ENCODE measurements around the gene MEGF11.

MEGF11 gene

GRCh38 chr15:65958835-65959234, 294.7 kb downstream of the MEGF11 start:
- Histone ChIP-seq H4K20me1 (ENCODE audit: insufficient read depth, low read length) (no peaks in the 10 kb centered on the region), H3K36me3 (ENCODE audit: insufficient read depth, low read length) (no peaks in the 10 kb centered on the region), H3F3A (ENCODE audit: insufficient read depth, low read length) (no peaks in the 10 kb centered on the region), H2AFZ (ENCODE audit: low read length) (no peak overlapping the region), H3K27ac (ENCODE audit: low read depth, low read length, poor library complexity, severe bottlenecking) (no peak overlapping the region), H3K9me2 (ENCODE audit: low read depth, low read length) (no peaks in the 10 kb centered on the region), H3K9ac (ENCODE audit: low read length) (no peak overlapping the region), H3K79me2 (ENCODE audit: insufficient read depth, low read length) (no peaks in the 10 kb centered on the region), H3K4me3 (ENCODE audit: low read depth, low read length, poor library complexity, severe bottlenecking) (no peak overlapping the region), H3K4me1 (ENCODE audit: insufficient read depth, low read length, severe bottlenecking) (peaks cover 26% of the 10 kb centered on the region), H3K4me2 (ENCODE audit: low read length) (no peak overlapping the region), H3K9me3 (ENCODE audit: low read length) (no peaks in the 10 kb centered on the region), H3K27me3 (ENCODE audit: insufficient read depth, low read length) (no peaks in the 10 kb centered on the region)
- TF ChIP-seq, protein P1, sequence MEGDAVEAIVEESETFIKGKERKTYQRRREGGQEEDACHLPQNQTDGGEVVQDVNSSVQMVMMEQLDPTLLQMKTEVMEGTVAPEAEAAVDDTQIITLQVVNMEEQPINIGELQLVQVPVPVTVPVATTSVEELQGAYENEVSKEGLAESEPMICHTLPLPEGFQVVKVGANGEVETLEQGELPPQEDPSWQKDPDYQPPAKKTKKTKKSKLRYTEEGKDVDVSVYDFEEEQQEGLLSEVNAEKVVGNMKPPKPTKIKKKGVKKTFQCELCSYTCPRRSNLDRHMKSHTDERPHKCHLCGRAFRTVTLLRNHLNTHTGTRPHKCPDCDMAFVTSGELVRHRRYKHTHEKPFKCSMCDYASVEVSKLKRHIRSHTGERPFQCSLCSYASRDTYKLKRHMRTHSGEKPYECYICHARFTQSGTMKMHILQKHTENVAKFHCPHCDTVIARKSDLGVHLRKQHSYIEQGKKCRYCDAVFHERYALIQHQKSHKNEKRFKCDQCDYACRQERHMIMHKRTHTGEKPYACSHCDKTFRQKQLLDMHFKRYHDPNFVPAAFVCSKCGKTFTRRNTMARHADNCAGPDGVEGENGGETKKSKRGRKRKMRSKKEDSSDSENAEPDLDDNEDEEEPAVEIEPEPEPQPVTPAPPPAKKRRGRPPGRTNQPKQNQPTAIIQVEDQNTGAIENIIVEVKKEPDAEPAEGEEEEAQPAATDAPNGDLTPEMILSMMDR (IDR thresholded peaks at IDR 0.05; ENCODE audit: low read length) = no peak
- TF ChIP-seq EZH2 (IDR thresholded peaks at IDR 0.05; ENCODE audit: borderline replicate concordance, low read length) = no peak

GRCh38 chr15:65957451-65957850, 296.1 kb downstream of the MEGF11 start:
- no peaks in the 10 kb centered on the region for H3K27me3 ChIP-seq (ENCODE audit: insufficient read depth, low read length)
- no peaks in the 10 kb centered on the region for H3K79me2 ChIP-seq (ENCODE audit: insufficient read depth, low read length)
- H3K9me2 ChIP-seq (ENCODE audit: low read depth, low read length) = no peaks in the 10 kb centered on the region
- no peaks in the 10 kb centered on the region for H3F3A ChIP-seq (ENCODE audit: insufficient read depth, low read length)
- no peaks in the 10 kb centered on the region for H4K20me1 ChIP-seq (ENCODE audit: insufficient read depth, low read length)
- no peak overlapping the region for H2AFZ ChIP-seq (ENCODE audit: low read length)
- no peak overlapping the region for H3K27ac ChIP-seq (ENCODE audit: low read depth, low read length, poor library complexity, severe bottlenecking)
- TF ChIP-seq, protein P1 (IDR thresholded peaks at IDR 0.05; ENCODE audit: low read length) = no peak
- TF ChIP-seq EZH2 (IDR thresholded peaks at IDR 0.05; ENCODE audit: borderline replicate concordance, low read length) = no peak
- no peak overlapping the region for H3K4me3 ChIP-seq (ENCODE audit: low read depth, low read length, poor library complexity, severe bottlenecking)
- no peak overlapping the region for H3K9ac ChIP-seq (ENCODE audit: low read length)
- no peaks in the 10 kb centered on the region for H3K36me3 ChIP-seq (ENCODE audit: insufficient read depth, low read length)
- H3K4me2 ChIP-seq (ENCODE audit: low read length) = no peak overlapping the region
- peaks cover 32% of the 10 kb centered on the region for H3K4me1 ChIP-seq (ENCODE audit: insufficient read depth, low read length, severe bottlenecking)
- H3K9me3 ChIP-seq (ENCODE audit: low read length) = no peaks in the 10 kb centered on the region

- H2AFZ ChIP-seq (ENCODE audit: low read length) = no peak overlapping the region
- H3K4me2 ChIP-seq (ENCODE audit: low read length) = no peak overlapping the region
- no peaks in the 10 kb centered on the region for H3F3A ChIP-seq (ENCODE audit: insufficient read depth, low read length)
- no peaks in the 10 kb centered on the region for H3K36me3 ChIP-seq (ENCODE audit: insufficient read depth, low read length)
- no peaks in the 10 kb centered on the region for H3K27me3 ChIP-seq (ENCODE audit: insufficient read depth, low read length)
- H3K9me3 ChIP-seq (ENCODE audit: low read length) = no peaks in the 10 kb centered on the region
- no peaks in the 10 kb centered on the region for H3K9me2 ChIP-seq (ENCODE audit: low read depth, low read length)
- H3K27ac ChIP-seq (ENCODE audit: low read depth, low read length, poor library complexity, severe bottlenecking) = no peak overlapping the region
- H3K79me2 ChIP-seq (ENCODE audit: insufficient read depth, low read length) = no peaks in the 10 kb centered on the region
- H3K9ac ChIP-seq (ENCODE audit: low read length) = no peak overlapping the region
- H3K4me1 ChIP-seq (ENCODE audit: insufficient read depth, low read length, severe bottlenecking) = peaks cover 32% of the 10 kb centered on the region
- TF ChIP-seq EZH2 (IDR thresholded peaks at IDR 0.05; ENCODE audit: borderline replicate concordance, low read length) = no peak
- TF ChIP-seq, protein P1 (IDR thresholded peaks at IDR 0.05; ENCODE audit: low read length) = no peak
- H3K4me3 ChIP-seq (ENCODE audit: low read depth, low read length, poor library complexity, severe bottlenecking) = no peak overlapping the region
- no peaks in the 10 kb centered on the region for H4K20me1 ChIP-seq (ENCODE audit: insufficient read depth, low read length)
Observed at GRCh38 chr15:65956899-65957298, 296.7 kb downstream of the MEGF11 start.
